NCI-H2171 (cell line): Measurements from ENCODE around the gene BAAT.

Source experiments
- DNase-seq: peaks from one replicate; lab custom pipeline; 2025; lab: John Stamatoyannopoulos, UW

The BAAT gene

GRCh38 chr9:101312661-101313060 lies 72.1 kb downstream of the BAAT start:
- DNase-seq: no peak

GRCh38 chr9:101311758-101312420 lies 72.9 kb downstream of the BAAT start:
- peak; percentile 84 for DNase-seq

- DNase-seq: no peak
Observed at GRCh38 chr9:101311191-101311590, 73.6 kb downstream of the BAAT start.
